Right lobe of liver (tissue), 4 donors: Measurements from ENCODE around the gene PRRC2C.

Experiments used
- CTCF ChIP-seq, 4 donors: fragments of 200-600 bp in 3 of 4; fragments of 450-650 bp in 1 of 4; IDR thresholded peaks; one replicate each; pipeline versions ENCODE4 v1.5.1 to v1.8.0; 2016 to 2022; ENCODE audit warnings: antibody characterized with exemption in 4 of 4, mild to moderate bottlenecking in 2 of 4
- POLR2A ChIP-seq: fragments of 450-650 bp; IDR thresholded peaks from one replicate; pipeline ENCODE4 v1.6.1; 2017; ENCODE audit warnings: antibody characterized with exemption, mild to moderate bottlenecking
- donor health status: DM: no; HTN: no; CAD: no.
- donor health status: DM: no; HTN: no; CAD: no.
- donor health status: DM: no; HTN: yes; CAD: no.

- TF ChIP-seq CTCF (IDR thresholded peaks at IDR 0.05) (no peak), POLR2A (no peak)
These were observed 30.4 kb downstream of the PRRC2C start for GRCh38 chr1:171515741-171516140.
